ENCODE measurements around the gene ZC3HAV1L.

GRCh38 chr7:139047970-139048369, 12.1 kb upstream of the ZC3HAV1L start:
- TF ChIP-seq CREB1 (IDR thresholded peaks at IDR 0.05; ENCODE audit: low read depth) (no peak), MAX (IDR thresholded peaks at IDR 0.05) (no peak), CEBPB (IDR thresholded peaks at IDR 0.05) (no peak), NFIC (IDR thresholded peaks at IDR 0.05) (no peak), EP300 (IDR thresholded peaks at IDR 0.05; ENCODE audit: borderline replicate concordance) (no peak), YY1 (IDR thresholded peaks at IDR 0.05; ENCODE audit: low read depth) (no peak), REST (IDR thresholded peaks at IDR 0.05; ENCODE audit: low read depth) (no peak), TAF1 (IDR thresholded peaks at IDR 0.05; ENCODE audit: low read depth) (no peak), TEAD4 (IDR thresholded peaks at IDR 0.05) (no peak), EGR1 (IDR thresholded peaks at IDR 0.05) (no peak)

Data from Ishikawa (cell line).